PFSK-1 (cell line): ENCODE measurements around the gene TANGO2.

ENCODE experiments used
- FOXP2 ChIP-seq: optimal IDR thresholded peaks from 2 replicates; pipeline ENCODE3; 2011; ENCODE audit warnings: borderline replicate concordance, control low read depth, inconsistent platforms; ENCODE audit not compliant: insufficient read depth; ENCODE audit errors: extremely low read length, extremely low read depth
- POLR2AphosphoS5 ChIP-seq: IDR thresholded peaks from 2 replicates; pipeline ENCODE4 v1.6.1; 2012; ENCODE audit warnings: low read depth, mild to moderate bottlenecking, control low read depth, low read length, moderate library complexity
- REST ChIP-seq, 2 experiments: IDR thresholded peaks; 2 replicates each; pipeline versions ENCODE4 v1.6.1 to v1.8.0; 2011 to 2012; ENCODE audit warnings: low read depth in 2 of 2, low read length in 2 of 2, control low read depth in 1 of 2, inconsistent platforms in 1 of 2, mild to moderate bottlenecking in 1 of 2, moderate library complexity in 1 of 2; ENCODE audit not compliant: insufficient read depth in 1 of 2
- SIN3A ChIP-seq: IDR thresholded peaks from 2 replicates; pipeline ENCODE4 v1.6.1; 2012; ENCODE audit warnings: mild to moderate bottlenecking, low read length, moderate library complexity, borderline replicate concordance; ENCODE audit not compliant: insufficient read depth
- TAF1 ChIP-seq: IDR thresholded peaks from 2 replicates; pipeline ENCODE4 v1.6.1; 2012; ENCODE audit warnings: low read length, control low read depth, borderline replicate concordance; ENCODE audit not compliant: insufficient read depth

TANGO2 gene

GRCh38 chr22:19977296-19978243, 43.3 kb upstream of the TANGO2 start:
- TF ChIP-seq POLR2AphosphoS5 (peak; percentile 29; the same call in 1 of the 2 replicates), REST (IDR thresholded peaks at IDR 0.05; ENCODE audit: insufficient read depth in 1 of 2, low read depth in 2 of 2, low read length in 2 of 2) (no peak), FOXP2 (no peak), SIN3A (no peak), TAF1 (no peak)

GRCh38 chr22:19978748-19979147, 42.2 kb upstream of the TANGO2 start:
- TF ChIP-seq REST (IDR thresholded peaks at IDR 0.05; ENCODE audit: insufficient read depth in 1 of 2, low read depth in 2 of 2, low read length in 2 of 2) (no peak), SIN3A (no peak), POLR2AphosphoS5 (no peak), TAF1 (no peak), FOXP2 (no peak)

DNA sequence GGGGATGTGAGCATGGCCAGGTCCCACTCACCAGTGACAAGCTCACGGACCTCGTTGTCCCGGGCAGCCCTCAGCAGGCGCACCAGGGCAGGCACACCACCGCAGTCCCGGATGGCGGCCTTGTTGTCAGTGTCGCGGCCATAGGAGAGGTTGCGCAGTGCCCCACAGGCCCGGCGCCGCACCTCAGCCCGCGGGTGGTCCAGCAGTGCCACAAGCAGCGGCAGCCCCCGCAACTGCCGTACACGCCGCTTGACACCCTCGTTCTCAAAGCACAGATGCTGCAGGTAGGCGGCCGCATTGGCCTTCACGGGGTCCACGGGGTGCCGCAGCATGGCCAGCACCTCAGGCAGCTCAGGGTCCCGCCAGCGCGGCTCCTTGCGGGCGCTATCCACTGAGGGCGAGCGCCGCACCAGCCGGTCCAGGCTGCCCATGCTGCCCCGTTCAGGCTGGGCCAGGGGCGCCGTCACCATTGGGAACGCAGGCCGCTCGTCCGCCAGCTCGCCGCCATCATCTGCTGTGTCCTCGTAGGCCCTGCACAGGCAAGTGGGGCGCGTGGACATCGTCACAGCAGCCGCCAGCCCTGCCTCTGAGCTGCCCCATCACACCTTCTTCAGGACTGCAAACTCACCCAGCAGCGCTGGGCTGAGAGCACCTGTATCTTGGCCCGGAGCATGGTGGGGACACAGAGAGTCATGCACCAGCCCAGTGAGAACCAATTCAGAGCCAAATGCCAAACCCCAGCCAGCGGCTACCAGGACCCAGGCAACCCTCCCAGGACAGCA, 41.0 kb upstream of the TANGO2 start:
- TF ChIP-seq TAF1 (no peak), REST (IDR thresholded peaks at IDR 0.05; ENCODE audit: insufficient read depth in 1 of 2, low read depth in 2 of 2, low read length in 2 of 2) (no peak), POLR2AphosphoS5 (no peak), FOXP2 (no peak), SIN3A (no peak)

DNA sequence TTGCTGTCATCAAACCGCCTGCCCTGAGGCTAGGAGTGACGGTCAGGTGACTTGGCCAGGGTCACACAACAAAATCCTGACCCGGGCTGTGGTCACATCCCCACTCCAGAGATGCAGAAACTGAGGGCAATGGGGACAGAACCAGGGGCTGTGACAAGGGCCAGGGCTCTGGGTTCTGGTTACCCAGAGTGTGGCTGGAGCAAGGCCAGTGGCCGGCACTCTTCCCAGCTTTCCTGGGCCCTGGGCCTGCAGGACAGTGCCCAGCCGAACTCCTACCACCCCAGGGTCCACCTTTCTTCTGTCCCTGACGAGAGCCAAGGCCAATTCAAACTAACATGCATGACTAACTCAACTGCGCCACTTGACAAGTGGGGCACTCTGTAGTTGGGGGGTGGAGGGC, 40.1 kb upstream of the TANGO2 start:
- TF ChIP-seq REST (IDR thresholded peaks at IDR 0.05; ENCODE audit: insufficient read depth in 1 of 2, low read depth in 2 of 2, low read length in 2 of 2) = no peak
- no peak for TF ChIP-seq FOXP2
- no peak for TF ChIP-seq POLR2AphosphoS5
- no peak for TF ChIP-seq TAF1
- TF ChIP-seq SIN3A = no peak
